ENCODE measurements around the gene ATP5MC2. TPM values are rescaled to one million over a fixed set of nuclear protein-coding genes. Genes with fewer than 3 reads are reported as not detected.

Gene ATP5MC2
- polyA plus RNA-seq, 3 donors, result 498 to 587 (median 522) TPM

DNA sequence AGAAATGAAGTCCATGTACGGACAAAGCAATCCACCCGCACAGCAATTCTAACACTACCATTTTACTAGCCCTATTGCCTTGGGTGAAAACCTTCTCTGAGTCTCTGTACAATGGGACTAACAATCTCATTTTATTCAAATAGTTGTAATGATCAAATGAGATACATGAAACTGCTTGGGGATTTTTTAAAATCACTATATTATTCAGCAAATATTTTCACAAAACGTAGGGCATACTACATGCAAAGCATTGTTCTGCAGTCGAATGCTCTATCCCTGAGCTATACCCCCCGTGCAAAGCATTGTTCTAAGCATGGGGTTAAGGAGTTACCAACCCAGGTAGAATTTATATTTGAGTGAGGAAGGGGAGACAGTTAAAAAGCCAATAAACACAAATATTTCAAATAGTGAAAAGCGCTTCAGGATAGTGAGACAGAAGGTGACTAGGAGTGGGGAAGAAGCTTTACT, 49.1 kb downstream of the ATP5MC2 start:
- H3K27ac Mint-ChIP-seq, result peak overlapping the region; percentile 91 to 100 (median 98)
- no CpG with 5 or more reads among the region's 6 CpGs for WGBS (ENCODE audit: insufficient coverage)

DNA sequence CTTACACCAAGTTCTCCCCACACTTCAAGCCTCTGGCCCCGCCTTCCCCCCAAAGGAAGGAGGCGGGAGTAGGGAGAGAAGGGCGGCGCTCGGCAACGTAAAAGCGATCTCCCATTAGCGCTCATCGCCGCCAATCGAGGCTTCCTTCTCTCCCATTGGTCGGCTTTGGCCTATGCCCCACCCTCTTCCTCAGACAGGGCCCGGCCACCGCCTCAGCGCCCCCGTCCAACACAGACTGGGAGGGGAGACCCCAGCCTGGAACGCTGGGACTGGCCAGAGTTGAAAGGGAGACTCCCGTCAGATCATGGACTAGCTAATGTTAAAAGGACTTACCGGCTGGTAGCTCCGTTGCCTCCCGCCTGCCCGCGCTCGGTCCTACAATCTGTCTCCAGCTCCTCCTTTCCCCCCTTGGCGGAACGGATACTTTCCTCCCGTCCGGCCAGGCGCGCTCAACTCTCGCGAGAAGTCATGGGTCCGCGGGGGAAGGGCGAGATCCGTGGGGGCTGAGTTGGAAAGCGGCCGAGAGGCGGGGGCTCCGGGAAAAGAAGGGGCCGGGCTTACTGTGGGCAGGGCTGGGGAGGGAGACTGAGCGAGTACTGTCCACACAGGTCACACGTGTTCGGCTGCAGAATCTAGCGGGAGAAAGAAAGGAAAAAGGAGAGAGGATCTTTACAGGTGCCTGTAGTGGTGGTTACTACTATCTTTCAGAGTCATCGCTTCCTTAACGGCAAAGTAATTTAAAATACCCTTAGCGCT, 49.8 kb downstream of the ATP5MC2 start, which contains the start of gene ATF7:
Gene ATF7, minus strand, starts transcription at position 437 of the 756 bp plus-strand sequence. CDS start 25,382 bp downstream, outside the sequence.
- Histone ChIP-seq H2AFZ (ENCODE audit: insufficient read depth, low read depth, low read length, poor library complexity, severe bottlenecking) (peak within 1 kb of the TSS; percentile 91), H3K36me3 (replicated peaks in 1 of 2; ENCODE audit: control insufficient read depth in 1 of 2, insufficient read depth in 2 of 2, low read length in 2 of 2) (peaks cover 2 to 4% of the 10 kb centered on the region in 2 donors), H3K27me3 (ENCODE audit: control insufficient read depth in 2 of 2, insufficient read depth in 2 of 2, low read length in 2 of 2) (no peaks in the 10 kb centered on the region), H3K79me2 (ENCODE audit: insufficient read depth, low read length) (peaks cover 48% of the 10 kb centered on the region), H3K27ac (ENCODE audit: low read depth in 1 of 2, low read length in 2 of 2) (peak within 1 kb of the TSS; percentile 75 to 94), H3K9ac (ENCODE audit: insufficient read depth, low read length, poor library complexity, severe bottlenecking) (peak within 1 kb of the TSS; percentile 84), H4K20me1 (ENCODE audit: insufficient read depth, low read length) (no peaks in the 10 kb centered on the region), H3K4me2 (replicated peaks; ENCODE audit: extremely low read depth, low read length, poor library complexity, severe bottlenecking) (peak within 1 kb of the TSS; percentile 100), H3K9me3 (replicated peaks in 1 of 2; ENCODE audit: control insufficient read depth in 1 of 2, insufficient read depth in 1 of 2, low read length in 2 of 2) (no peaks in the 10 kb centered on the region), H3K4me3 (replicated peaks in 1 of 3; ENCODE audit: low read depth in 2 of 3, low read length in 3 of 3) (peak within 1 kb of the TSS; percentile 81 to 100 (median 99)), H3K4me1 (ENCODE audit: control insufficient read depth in 1 of 2, insufficient read depth in 2 of 2, low read length in 2 of 2) (peaks cover 37 to 42% of the 10 kb centered on the region in 2 donors)
- Mint-ChIP-seq H3K4me1 (peaks cover 47% of the 10 kb centered on the region), H3K36me3 (peaks cover 1 to 12% of the 10 kb centered on the region in 2 donors), H3K4me3 (peak within 1 kb of the TSS; percentile 91 to 98), H3K27ac (peak within 1 kb of the TSS; percentile 91 to 100 (median 98)), H3K9me3 (peaks cover 0 to 3% (median 0%) of the 10 kb centered on the region in 7 donors), H3K27me3 (ENCODE audit: low read depth in 3 of 3) (peaks cover 0 to 2% (median 1%) of the 10 kb centered on the region in 3 donors)
- TF ChIP-seq, protein P1, sequence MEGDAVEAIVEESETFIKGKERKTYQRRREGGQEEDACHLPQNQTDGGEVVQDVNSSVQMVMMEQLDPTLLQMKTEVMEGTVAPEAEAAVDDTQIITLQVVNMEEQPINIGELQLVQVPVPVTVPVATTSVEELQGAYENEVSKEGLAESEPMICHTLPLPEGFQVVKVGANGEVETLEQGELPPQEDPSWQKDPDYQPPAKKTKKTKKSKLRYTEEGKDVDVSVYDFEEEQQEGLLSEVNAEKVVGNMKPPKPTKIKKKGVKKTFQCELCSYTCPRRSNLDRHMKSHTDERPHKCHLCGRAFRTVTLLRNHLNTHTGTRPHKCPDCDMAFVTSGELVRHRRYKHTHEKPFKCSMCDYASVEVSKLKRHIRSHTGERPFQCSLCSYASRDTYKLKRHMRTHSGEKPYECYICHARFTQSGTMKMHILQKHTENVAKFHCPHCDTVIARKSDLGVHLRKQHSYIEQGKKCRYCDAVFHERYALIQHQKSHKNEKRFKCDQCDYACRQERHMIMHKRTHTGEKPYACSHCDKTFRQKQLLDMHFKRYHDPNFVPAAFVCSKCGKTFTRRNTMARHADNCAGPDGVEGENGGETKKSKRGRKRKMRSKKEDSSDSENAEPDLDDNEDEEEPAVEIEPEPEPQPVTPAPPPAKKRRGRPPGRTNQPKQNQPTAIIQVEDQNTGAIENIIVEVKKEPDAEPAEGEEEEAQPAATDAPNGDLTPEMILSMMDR (IDR thresholded peaks at IDR 0.05), result no peak
- intact Hi-C loops (cut with micrococcal nuclease), result loop anchor here (2.0 to 10.0 kb wide), 3 partner anchors 49 kb away; partner anchors contain the start of gene ATP5MC2 (in 1 of the 2)
- 0% methylated on average over 26 of the region's 48 CpGs for WGBS (ENCODE audit: insufficient coverage)
- peak; percentile 97 to 98 (median 97) for DNase-seq

More for the DNA sequence above, 49.1 kb downstream of the ATP5MC2 start:
- Mint-ChIP-seq H3K4me3 (peak overlapping the region; percentile 91 to 98), H3K27me3 (ENCODE audit: low read depth in 3 of 3) (peaks cover 0 to 2% (median 0%) of the 10 kb centered on the region in 3 donors), H3K36me3 (peaks cover 0 to 7% of the 10 kb centered on the region in 2 donors), H3K9me3 (peaks cover 0 to 7% (median 0%) of the 10 kb centered on the region in 7 donors), H3K4me1 (peaks cover 42% of the 10 kb centered on the region)
- Histone ChIP-seq H3K79me2 (ENCODE audit: insufficient read depth, low read length) (peaks cover 42% of the 10 kb centered on the region), H3K9me3 (replicated peaks in 1 of 2; ENCODE audit: control insufficient read depth in 1 of 2, insufficient read depth in 1 of 2, low read length in 2 of 2) (no peaks in the 10 kb centered on the region), H4K20me1 (ENCODE audit: insufficient read depth, low read length) (no peaks in the 10 kb centered on the region), H3K36me3 (replicated peaks in 1 of 2; ENCODE audit: control insufficient read depth in 1 of 2, insufficient read depth in 2 of 2, low read length in 2 of 2) (peaks cover 0 to 2% of the 10 kb centered on the region in 2 donors), H3K9ac (ENCODE audit: insufficient read depth, low read length, poor library complexity, severe bottlenecking) (peak overlapping the region; percentile 84), H3K4me2 (replicated peaks; ENCODE audit: extremely low read depth, low read length, poor library complexity, severe bottlenecking) (peak overlapping the region; percentile 100), H3K4me3 (replicated peaks in 1 of 3; ENCODE audit: low read depth in 2 of 3, low read length in 3 of 3) (peak overlapping the region; percentile 81 to 100 (median 99)), H3K27me3 (ENCODE audit: control insufficient read depth in 2 of 2, insufficient read depth in 2 of 2, low read length in 2 of 2) (no peaks in the 10 kb centered on the region), H3K4me1 (ENCODE audit: control insufficient read depth in 1 of 2, insufficient read depth in 2 of 2, low read length in 2 of 2) (peaks cover 37 to 42% of the 10 kb centered on the region in 2 donors), H3K27ac (ENCODE audit: low read depth in 1 of 2, low read length in 2 of 2) (peak overlapping the region in 1 of 2 donors; percentile 94), H2AFZ (ENCODE audit: insufficient read depth, low read depth, low read length, poor library complexity, severe bottlenecking) (peak overlapping the region; percentile 91)
- intact Hi-C loops (cut with micrococcal nuclease), result loop anchor here (2.0 to 10.0 kb wide), 3 partner anchors 48 to 49 kb away; partner anchors contain the start of gene ATP5MC2 (in 1 of the 2)
- DNase-seq, result no peak
- TF ChIP-seq, protein P1 (IDR thresholded peaks at IDR 0.05), result no peak

Data from CD14-positive monocyte (primary cell).